ENCODE data around the gene LAMA2. TPM values are rescaled to one million over a fixed set of nuclear protein-coding genes. Genes with fewer than 3 reads are reported as not detected.
"Not testable (repeated sequence)": the region's sequence is repeated elsewhere in the genome, so short reads cannot be mapped to it uniquely, and the experiment has no call there.

LAMA2 gene
- total RNA-seq, 1 experiment from 2014 or later: 2.2 TPM

GRCh38 chr6:129050086-129050485 lies 167.1 kb downstream of the LAMA2 start:
- ChIA-PET CTCF (interaction anchor here (0.7 kb wide), 1 partner anchor 91 kb away, joined by 3 read pairs; no protein-coding TSS in a partner anchor), POLR2A (no interaction called here)
- H3K36me3 Mint-ChIP-seq (ENCODE audit: insufficient read depth, unreplicated experiment): no peaks in the 10 kb centered on the region
- H3K4me3 Mint-ChIP-seq (ENCODE audit: unreplicated experiment): no peak overlapping the region
- TF ChIP-seq CTCF (IDR thresholded peaks at IDR 0.05; ENCODE audit: unreplicated experiment): no peak
- no peak overlapping the region for H3K27ac Mint-ChIP-seq (ENCODE audit: low read depth, unreplicated experiment)
- BruUV-seq (replicated peaks): no TSS peak
- H3K27me3 Mint-ChIP-seq (ENCODE audit: insufficient read depth, unreplicated experiment): peaks cover 48% of the 10 kb centered on the region
- no peaks in the 10 kb centered on the region for H3K9me3 Mint-ChIP-seq (ENCODE audit: unreplicated experiment)
- H3K4me1 Mint-ChIP-seq (ENCODE audit: insufficient read depth, unreplicated experiment): no peaks in the 10 kb centered on the region
- DNase-seq (ENCODE audit: unreplicated experiment): no peak
- intact Hi-C loops (cut with micrococcal nuclease): no loop called here

- H3K4me1 Mint-ChIP-seq (ENCODE audit: insufficient read depth, unreplicated experiment); DNase-seq (ENCODE audit: unreplicated experiment); intact Hi-C loops (cut with micrococcal nuclease); H3K9me3 Mint-ChIP-seq (ENCODE audit: unreplicated experiment); H3K36me3 Mint-ChIP-seq (ENCODE audit: insufficient read depth, unreplicated experiment); POLR2A ChIA-PET; BruUV-seq (replicated peaks); H3K4me3 Mint-ChIP-seq (ENCODE audit: unreplicated experiment); H3K27ac Mint-ChIP-seq (ENCODE audit: low read depth, unreplicated experiment): not testable (repeated sequence)
- H3K27me3 Mint-ChIP-seq (ENCODE audit: insufficient read depth, unreplicated experiment): peaks cover 43% of the 10 kb centered on the region
- CTCF ChIA-PET: interaction anchor here (0.6 kb wide), 1 partner anchor 202 kb away, joined by 3 read pairs; no protein-coding TSS in a partner anchor
Observed at GRCh38 chr6:129053143-129053542, 170.2 kb downstream of the LAMA2 start.

- no TSS peak for BruUV-seq (replicated peaks)
- POLR2A ChIA-PET: no interaction called here
- intact Hi-C loops (cut with micrococcal nuclease): no loop called here
- H3K9me3 Mint-ChIP-seq (ENCODE audit: unreplicated experiment): no peaks in the 10 kb centered on the region
- no peaks in the 10 kb centered on the region for H3K4me1 Mint-ChIP-seq (ENCODE audit: insufficient read depth, unreplicated experiment)
- no peak overlapping the region for H3K4me3 Mint-ChIP-seq (ENCODE audit: unreplicated experiment)
- no peak for TF ChIP-seq CTCF (IDR thresholded peaks at IDR 0.05; ENCODE audit: unreplicated experiment)
- H3K27me3 Mint-ChIP-seq (ENCODE audit: insufficient read depth, unreplicated experiment): peaks cover 59% of the 10 kb centered on the region
- no peak for DNase-seq (ENCODE audit: unreplicated experiment)
- no peaks in the 10 kb centered on the region for H3K36me3 Mint-ChIP-seq (ENCODE audit: insufficient read depth, unreplicated experiment)
- CTCF ChIA-PET: interaction anchor here (0.7 kb wide), 1 partner anchor 224 kb away, joined by 3 read pairs; no protein-coding TSS in a partner anchor
- no peak overlapping the region for H3K27ac Mint-ChIP-seq (ENCODE audit: low read depth, unreplicated experiment)
Observed at GRCh38 chr6:129055796-129056195, 172.9 kb downstream of the LAMA2 start.

GRCh38 chr6:129059650-129060049 lies 176.7 kb downstream of the LAMA2 start:
- H3K36me3 Mint-ChIP-seq (ENCODE audit: insufficient read depth, unreplicated experiment): no peaks in the 10 kb centered on the region
- no peaks in the 10 kb centered on the region for H3K9me3 Mint-ChIP-seq (ENCODE audit: unreplicated experiment)
- BruUV-seq (replicated peaks): no TSS peak
- no peak for TF ChIP-seq CTCF (IDR thresholded peaks at IDR 0.05; ENCODE audit: unreplicated experiment)
- ChIA-PET CTCF (no interaction called here), POLR2A (no interaction called here)
- H3K4me1 Mint-ChIP-seq (ENCODE audit: insufficient read depth, unreplicated experiment): no peaks in the 10 kb centered on the region
- intact Hi-C loops (cut with micrococcal nuclease): no loop called here
- H3K27ac Mint-ChIP-seq (ENCODE audit: low read depth, unreplicated experiment): no peak overlapping the region
- no peak for DNase-seq (ENCODE audit: unreplicated experiment)
- no peak overlapping the region for H3K4me3 Mint-ChIP-seq (ENCODE audit: unreplicated experiment)
- peaks cover 62% of the 10 kb centered on the region for H3K27me3 Mint-ChIP-seq (ENCODE audit: insufficient read depth, unreplicated experiment)

- Mint-ChIP-seq H3K4me3 (ENCODE audit: unreplicated experiment) (no peak overlapping the region), H3K27me3 (ENCODE audit: insufficient read depth, unreplicated experiment) (peaks cover 48% of the 10 kb centered on the region), H3K4me1 (ENCODE audit: insufficient read depth, unreplicated experiment) (no peaks in the 10 kb centered on the region), H3K36me3 (ENCODE audit: insufficient read depth, unreplicated experiment) (no peaks in the 10 kb centered on the region), H3K9me3 (ENCODE audit: unreplicated experiment) (no peaks in the 10 kb centered on the region), H3K27ac (ENCODE audit: low read depth, unreplicated experiment) (no peak overlapping the region)
- POLR2A ChIA-PET: no interaction called here
- intact Hi-C loops (cut with micrococcal nuclease): no loop called here
- CTCF ChIA-PET: no interaction called here
- DNase-seq (ENCODE audit: unreplicated experiment): no peak
- no TSS peak for BruUV-seq (replicated peaks)
- no peak for TF ChIP-seq CTCF (IDR thresholded peaks at IDR 0.05; ENCODE audit: unreplicated experiment)
Observed at GRCh38 chr6:129069006-129069405, 186.1 kb downstream of the LAMA2 start.
